Nephron progenitor cell (in vitro differentiated cells): ENCODE results near the gene TROAP.

Experiments used
- DNase-seq: peaks from one replicate; pipeline ENCODE4 v3.0.0; 2021
- H3K27ac Mint-ChIP-seq: 2 replicates; pipeline ENCODE4 v1.8.0; 2021; ENCODE audit warnings: mild to moderate bottlenecking, moderate library complexity, mixed read lengths
- H3K27me3 Mint-ChIP-seq: 2 replicates; pipeline ENCODE4 v1.8.0; 2021; ENCODE audit warnings: mild to moderate bottlenecking, low read depth, mixed read lengths; ENCODE audit not compliant: poor library complexity
- H3K36me3 Mint-ChIP-seq: 2 replicates; pipeline ENCODE4 v1.8.0; 2021; ENCODE audit warnings: low read depth, mixed read lengths
- H3K4me1 Mint-ChIP-seq: 2 replicates; pipeline ENCODE4 v1.8.0; 2021; ENCODE audit warnings: mixed read lengths
- H3K4me3 Mint-ChIP-seq: 2 replicates; pipeline ENCODE4 v1.8.0; 2021; ENCODE audit warnings: mild to moderate bottlenecking, moderate library complexity, mixed read lengths
- H3K9me3 Mint-ChIP-seq: 2 replicates; pipeline ENCODE4 v1.8.0; 2021; ENCODE audit warnings: mild to moderate bottlenecking, moderate library complexity, mixed read lengths
- CTCF ChIP-seq: fragments of 200-600 bp; sonication (generic); IDR thresholded peaks from 2 replicates; pipeline ENCODE4 v1.5.0; 2021; ENCODE audit warnings: antibody characterized with exemption

The TROAP gene

GRCh38 chr12:49359671-49360070 is 36.6 kb downstream of the TROAP start:
- TF ChIP-seq CTCF = no peak

GRCh38 chr12:49362077-49362476 is 39.0 kb downstream of the TROAP start:
- no peak for TF ChIP-seq CTCF
- Mint-ChIP-seq H3K36me3 (no peaks in the 10 kb centered on the region), H3K27me3 (peaks cover 41% of the 10 kb centered on the region), H3K4me3 (no peak overlapping the region), H3K27ac (no peak overlapping the region), H3K9me3 (no peaks in the 10 kb centered on the region), H3K4me1 (peaks cover 14% of the 10 kb centered on the region)
- no peak for DNase-seq

More at GRCh38 chr12:49359671-49360070, 36.6 kb downstream of the TROAP start:
- Mint-ChIP-seq H3K27ac (no peak overlapping the region), H3K36me3 (no peaks in the 10 kb centered on the region), H3K4me1 (peaks cover 14% of the 10 kb centered on the region), H3K4me3 (no peak overlapping the region), H3K27me3 (peaks cover 50% of the 10 kb centered on the region), H3K9me3 (no peaks in the 10 kb centered on the region)
- DNase-seq = no peak

GRCh38 chr12:49364989-49365388 is 41.9 kb downstream of the TROAP start:
- H3K4me3 Mint-ChIP-seq = no peak overlapping the region
- H3K27me3 Mint-ChIP-seq = peaks cover 24% of the 10 kb centered on the region
- no peak for DNase-seq
- no peaks in the 10 kb centered on the region for H3K9me3 Mint-ChIP-seq
- no peak overlapping the region for H3K27ac Mint-ChIP-seq
- H3K36me3 Mint-ChIP-seq = no peaks in the 10 kb centered on the region
- H3K4me1 Mint-ChIP-seq = peaks cover 22% of the 10 kb centered on the region
- TF ChIP-seq CTCF = no peak

GRCh38 chr12:49365542-49365941 is 42.5 kb downstream of the TROAP start:
- Mint-ChIP-seq H3K36me3 (peaks cover 2% of the 10 kb centered on the region), H3K4me3 (peak overlapping the region; percentile 98), H3K4me1 (peaks cover 27% of the 10 kb centered on the region), H3K27ac (no peak overlapping the region), H3K9me3 (no peaks in the 10 kb centered on the region), H3K27me3 (peaks cover 22% of the 10 kb centered on the region)
- TF ChIP-seq CTCF = no peak
- DNase-seq = no peak

GRCh38 chr12:49366096-49366651 is 43.1 kb downstream of the TROAP start:
- peaks cover 18% of the 10 kb centered on the region for H3K27me3 Mint-ChIP-seq

More at GRCh38 chr12:49366096-49366651, 43.1 kb downstream of the TROAP start:
- no peak for TF ChIP-seq CTCF
- no peak for DNase-seq
- Mint-ChIP-seq H3K27ac (peak overlapping the region; percentile 96), H3K9me3 (no peaks in the 10 kb centered on the region), H3K4me3 (peak overlapping the region; percentile 98), H3K4me1 (peaks cover 28% of the 10 kb centered on the region), H3K36me3 (peaks cover 8% of the 10 kb centered on the region)
